Endodermal cell (in vitro differentiated cells): ENCODE data around the gene SLIT3. TPM values are rescaled to one million over a fixed set of nuclear protein-coding genes. Genes with fewer than 3 reads are reported as not detected.

Source experiments
- DNase-seq: peaks from one replicate; pipeline ENCODE4 v3.0.0-alpha.2; 2017
- H3K27ac ChIP-seq: 2 replicates; pipeline ENCODE4 v1.5.1; 2013; ENCODE audit warnings: mild to moderate bottlenecking, low read depth, low read length, moderate library complexity
- H3K27me3 ChIP-seq: 2 replicates; pipeline ENCODE4 v1.6.1; 2013; ENCODE audit warnings: mild to moderate bottlenecking, low read length, moderate library complexity; ENCODE audit not compliant: insufficient read depth, control insufficient read depth, poor library complexity, severe bottlenecking
- H3K36me3 ChIP-seq: 2 replicates; pipeline ENCODE4 v1.7.0; 2013; ENCODE audit warnings: mild to moderate bottlenecking, low read length, moderate library complexity; ENCODE audit not compliant: control insufficient read depth, insufficient read depth
- H3K4me1 ChIP-seq: one replicate; pipeline ENCODE4 v1.7.0; 2013; ENCODE audit warnings: low read length; ENCODE audit not compliant: control insufficient read depth, insufficient read depth
- H3K4me3 ChIP-seq: 2 replicates; pipeline ENCODE4 v1.5.1; 2013; ENCODE audit warnings: mild to moderate bottlenecking, low read length, moderate library complexity
- H3K9ac ChIP-seq: 2 replicates; pipeline ENCODE4 v1.6.1; 2013; ENCODE audit warnings: mild to moderate bottlenecking, low read length, moderate library complexity; ENCODE audit not compliant: poor library complexity, severe bottlenecking; ENCODE audit errors: extremely low read depth
- H3K9me3 ChIP-seq: 2 replicates; pipeline ENCODE4 v1.6.1; 2013; ENCODE audit warnings: mild to moderate bottlenecking, low read length, moderate library complexity; ENCODE audit not compliant: control insufficient read depth
- H3K27ac Mint-ChIP-seq: 2 replicates; pipeline ENCODE4 v1.8.0; 2020; ENCODE audit warnings: mixed read lengths
- H3K27me3 Mint-ChIP-seq: 2 replicates; pipeline ENCODE4 v1.8.0; 2021; ENCODE audit warnings: mild to moderate bottlenecking, mixed read lengths; ENCODE audit not compliant: insufficient read depth
- H3K36me3 Mint-ChIP-seq: 2 replicates; pipeline ENCODE4 v1.8.0; 2020; ENCODE audit warnings: low read depth, mixed read lengths
- H3K4me1 Mint-ChIP-seq: 2 replicates; pipeline ENCODE4 v1.8.0; 2020; ENCODE audit warnings: mixed read lengths
- H3K4me3 Mint-ChIP-seq: 2 replicates; pipeline ENCODE4 v1.8.0; 2020; ENCODE audit warnings: mild to moderate bottlenecking, moderate library complexity, mixed read lengths
- H3K9me3 Mint-ChIP-seq: 2 replicates; pipeline ENCODE4 v1.8.0; 2020; ENCODE audit warnings: mild to moderate bottlenecking, mixed read lengths
- WGBS, 2 experiments: methylation state at CpG; one replicate each; pipeline versions ENCODE4 v1.1.5 to v1.1.7; 2013; ENCODE audit warnings: missing lambda C conversion rate in 2 of 2, mixed read lengths in 1 of 2; ENCODE audit not compliant: insufficient coverage in 1 of 2, insufficient read length in 1 of 2; 5-methylcytosine and 5-hydroxymethylcytosine counted together
- total RNA-seq, 2 donors: library from RNA; stranded (reverse); fragmentation: NEBNext Ultra II Directional in 1 of 2; extraction: Animal tissue kit (Norgen Biotek cat#: 25700) in 1 of 2; gene quantifications; 2 replicates in 1 of 2; 3 replicates in 1 of 2; pipeline ENCODE4 v1.2.1, GENCODE V29; 2021
- TF ChIP-seq, protein P1 (sequence below): fragments of 200-600 bp; sonication (generic); conservative IDR thresholded peaks from 2 replicates; pipeline ENCODE4 v1.5.0; 2021; ENCODE audit warnings: antibody characterized with exemption, mild to moderate bottlenecking

SLIT3 gene
- total RNA-seq, 2 donors from 2014 or later, result 2.5 to 3.4 TPM

GRCh38 chr5:169302491-169303118 is 1.7 kb upstream of the SLIT3 start:
- Histone ChIP-seq H3K4me1 (no peaks in the 10 kb centered on the region), H3K27me3 (peaks cover 75% of the 10 kb centered on the region), H3K27ac (no peak overlapping the region), H3K36me3 (no peaks in the 10 kb centered on the region), H3K4me3 (no peak overlapping the region), H3K9me3 (no peaks in the 10 kb centered on the region), H3K9ac (no peak overlapping the region)
- Mint-ChIP-seq H3K27ac (no peak overlapping the region), H3K9me3 (no peaks in the 10 kb centered on the region), H3K4me1 (peaks cover 15% of the 10 kb centered on the region), H3K36me3 (no peaks in the 10 kb centered on the region), H3K27me3 (peaks cover 71% of the 10 kb centered on the region), H3K4me3 (no peak overlapping the region)
- peak; percentile 93 for DNase-seq
- TF ChIP-seq, protein P1, sequence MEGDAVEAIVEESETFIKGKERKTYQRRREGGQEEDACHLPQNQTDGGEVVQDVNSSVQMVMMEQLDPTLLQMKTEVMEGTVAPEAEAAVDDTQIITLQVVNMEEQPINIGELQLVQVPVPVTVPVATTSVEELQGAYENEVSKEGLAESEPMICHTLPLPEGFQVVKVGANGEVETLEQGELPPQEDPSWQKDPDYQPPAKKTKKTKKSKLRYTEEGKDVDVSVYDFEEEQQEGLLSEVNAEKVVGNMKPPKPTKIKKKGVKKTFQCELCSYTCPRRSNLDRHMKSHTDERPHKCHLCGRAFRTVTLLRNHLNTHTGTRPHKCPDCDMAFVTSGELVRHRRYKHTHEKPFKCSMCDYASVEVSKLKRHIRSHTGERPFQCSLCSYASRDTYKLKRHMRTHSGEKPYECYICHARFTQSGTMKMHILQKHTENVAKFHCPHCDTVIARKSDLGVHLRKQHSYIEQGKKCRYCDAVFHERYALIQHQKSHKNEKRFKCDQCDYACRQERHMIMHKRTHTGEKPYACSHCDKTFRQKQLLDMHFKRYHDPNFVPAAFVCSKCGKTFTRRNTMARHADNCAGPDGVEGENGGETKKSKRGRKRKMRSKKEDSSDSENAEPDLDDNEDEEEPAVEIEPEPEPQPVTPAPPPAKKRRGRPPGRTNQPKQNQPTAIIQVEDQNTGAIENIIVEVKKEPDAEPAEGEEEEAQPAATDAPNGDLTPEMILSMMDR, result peak; percentile 97
- 30 to 39% methylated on average over 14 to 17 of the region's 17 CpGs for WGBS, 2 experiments

GRCh38 chr5:169301986-169302385 is 1.0 kb upstream of the SLIT3 start:
- H3K27ac Mint-ChIP-seq, result no peak overlapping the region
- no peak overlapping the region for H3K4me3 ChIP-seq
- peaks cover 74% of the 10 kb centered on the region for H3K27me3 Mint-ChIP-seq
- peaks cover 75% of the 10 kb centered on the region for H3K27me3 ChIP-seq
- DNase-seq, result no peak
- no peak overlapping the region for H3K9ac ChIP-seq
- no peaks in the 10 kb centered on the region for H3K9me3 ChIP-seq
- H3K4me1 ChIP-seq, result no peaks in the 10 kb centered on the region
- H3K36me3 Mint-ChIP-seq, result no peaks in the 10 kb centered on the region
- no peaks in the 10 kb centered on the region for H3K36me3 ChIP-seq
- H3K9me3 Mint-ChIP-seq, result no peaks in the 10 kb centered on the region
- H3K27ac ChIP-seq, result no peak overlapping the region
- 82 to 89% methylated on average over 6 to 12 of the region's 12 CpGs for WGBS, 2 experiments
- H3K4me1 Mint-ChIP-seq, result peaks cover 15% of the 10 kb centered on the region
- TF ChIP-seq, protein P1, result no peak
- peak overlapping the region; percentile 60 for H3K4me3 Mint-ChIP-seq

- H3K9ac ChIP-seq, result no peak overlapping the region
- no peaks in the 10 kb centered on the region for H3K9me3 ChIP-seq
- peak overlapping the region; percentile 77 for H3K4me3 ChIP-seq
- H3K27ac Mint-ChIP-seq, result no peak overlapping the region
- no peaks in the 10 kb centered on the region for H3K36me3 Mint-ChIP-seq
- peak overlapping the region; percentile 60 for H3K4me3 Mint-ChIP-seq
- no peaks in the 10 kb centered on the region for H3K4me1 ChIP-seq
- no peaks in the 10 kb centered on the region for H3K9me3 Mint-ChIP-seq
- WGBS, 2 experiments, result 26 to 32% methylated on average over 15 to 18 of the region's 18 CpGs
- peaks cover 15% of the 10 kb centered on the region for H3K4me1 Mint-ChIP-seq
- H3K36me3 ChIP-seq, result no peaks in the 10 kb centered on the region
- DNase-seq, result peak; percentile 74
- TF ChIP-seq, protein P1, result no peak
- H3K27ac ChIP-seq, result no peak overlapping the region
- peaks cover 76% of the 10 kb centered on the region for H3K27me3 ChIP-seq
- peaks cover 76% of the 10 kb centered on the region for H3K27me3 Mint-ChIP-seq
These were observed 521 bp upstream of the SLIT3 start for GRCh38 chr5:169301386-169301934.
